DOHH2 (cell line): Measurements from ENCODE around the gene EPHA6.
A peak's percentile ranks its signal among the peaks of the same experiment; 100 is the strongest.

Source experiments
- H3F3A ChIP-seq: fragments of 200-600 bp; sonication (generic), shearing (Covaris generic); 2 replicates; pipeline ENCODE4 v1.6.0; 2016; ENCODE audit warnings: antibody characterized with exemption, mild to moderate bottlenecking; ENCODE audit not compliant: control insufficient read depth, insufficient read depth
- H3K27ac ChIP-seq: fragments of 200-600 bp; sonication (generic); 2 replicates; pipeline ENCODE4 v1.5.1; 2014; ENCODE audit warnings: low read depth, mild to moderate bottlenecking, low read length, moderate library complexity
- H3K27me3 ChIP-seq: fragments of 200-600 bp; sonication (generic); 2 replicates; pipeline ENCODE4 v1.6.1; 2014; ENCODE audit warnings: mild to moderate bottlenecking, low read length, mixed read lengths; ENCODE audit not compliant: control insufficient read depth
- H3K36me3 ChIP-seq: fragments of 200-600 bp; sonication (generic); 2 replicates; pipeline ENCODE4 v1.6.1; 2014; ENCODE audit warnings: mild to moderate bottlenecking, low read length, moderate library complexity, mixed read lengths; ENCODE audit not compliant: control insufficient read depth
- H3K4me1 ChIP-seq: fragments of 200-600 bp; sonication (generic); 2 replicates; pipeline ENCODE4 v1.6.1; 2014; ENCODE audit warnings: mild to moderate bottlenecking, low read length, mixed read lengths; ENCODE audit not compliant: control insufficient read depth
- H3K4me2 ChIP-seq: fragments of 200-600 bp; sonication (generic); 2 replicates; pipeline ENCODE4 v1.6.0; 2014; ENCODE audit warnings: mild to moderate bottlenecking, low read length, moderate library complexity
- H3K4me3 ChIP-seq: fragments of 200-600 bp; sonication (generic); 2 replicates; pipeline ENCODE4 v1.5.1; 2014; ENCODE audit warnings: mild to moderate bottlenecking, low read length, mixed read lengths
- H3K79me2 ChIP-seq: fragments of 200-600 bp; sonication (generic); 2 replicates; pipeline ENCODE4 v1.6.1; 2014; ENCODE audit warnings: mild to moderate bottlenecking, low read length, mixed read lengths; ENCODE audit not compliant: control insufficient read depth
- H3K9me2 ChIP-seq: fragments of 200-600 bp; sonication (generic); replicated peaks from 2 replicates; pipeline ENCODE4 v1.6.1; 2014; ENCODE audit warnings: mild to moderate bottlenecking, low read length, mixed read lengths; ENCODE audit not compliant: control insufficient read depth
- H3K9me3 ChIP-seq: fragments of 200-600 bp; sonication (generic); 2 replicates; pipeline ENCODE4 v1.6.1; 2014; ENCODE audit warnings: antibody characterized with exemption, low read length, mixed read lengths; ENCODE audit not compliant: control insufficient read depth, insufficient read depth
- H4K20me1 ChIP-seq: fragments of 200-600 bp; sonication (generic); 2 replicates; pipeline ENCODE4 v1.6.0; 2014; ENCODE audit warnings: low read depth, mild to moderate bottlenecking, antibody characterized with exemption, low read length, moderate library complexity; ENCODE audit not compliant: control insufficient read depth, insufficient read depth
- EZH2phosphoT487 ChIP-seq: fragments of 200-600 bp; sonication (generic); IDR thresholded peaks from 2 replicates; pipeline ENCODE4 v1.6.1; 2017; ENCODE audit warnings: borderline replicate concordance, mild to moderate bottlenecking, antibody characterized with exemption, low read length, moderate library complexity, mixed read lengths
- TF ChIP-seq, protein P1 (sequence below): fragments of 200-600 bp; sonication (generic); IDR thresholded peaks from one replicate; pipeline ENCODE4 v1.5.1; 2014; ENCODE audit warnings: antibody characterized with exemption, mild to moderate bottlenecking, low read depth, low read length; ENCODE audit not compliant: poor library complexity, severe bottlenecking

EPHA6 gene

DNA sequence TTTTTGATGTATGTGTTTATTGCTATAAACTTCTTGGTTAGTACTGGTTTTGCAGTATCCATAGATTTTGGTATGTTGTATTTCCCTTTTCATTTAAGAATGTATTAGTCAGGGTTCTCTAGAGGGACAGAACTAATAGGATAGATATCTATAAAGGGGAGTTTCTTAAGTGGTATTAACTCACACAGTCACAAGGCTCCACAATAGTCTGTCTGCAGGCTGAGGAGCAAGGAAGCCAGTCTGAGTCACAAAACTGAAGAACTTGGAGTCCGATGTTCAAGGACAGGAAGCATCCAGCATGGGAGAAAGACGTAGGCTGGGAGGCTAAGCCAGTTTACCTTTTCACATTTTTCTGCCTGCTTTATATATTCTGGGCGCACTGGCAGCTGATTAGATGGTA is 958.5 kb downstream of the EPHA6 start:
- Histone ChIP-seq H3K9me2 (no peaks in the 10 kb centered on the region), H3K4me3 (no peak overlapping the region), H3K9me3 (no peaks in the 10 kb centered on the region), H3K4me1 (no peaks in the 10 kb centered on the region), H3F3A (no peaks in the 10 kb centered on the region), H3K36me3 (peaks cover 17% of the 10 kb centered on the region), H3K4me2 (no peak overlapping the region), H3K27ac (no peak overlapping the region), H3K79me2 (no peaks in the 10 kb centered on the region), H4K20me1 (no peaks in the 10 kb centered on the region), H3K27me3 (no peaks in the 10 kb centered on the region)
- no peak for TF ChIP-seq EZH2phosphoT487
- TF ChIP-seq, protein P1, sequence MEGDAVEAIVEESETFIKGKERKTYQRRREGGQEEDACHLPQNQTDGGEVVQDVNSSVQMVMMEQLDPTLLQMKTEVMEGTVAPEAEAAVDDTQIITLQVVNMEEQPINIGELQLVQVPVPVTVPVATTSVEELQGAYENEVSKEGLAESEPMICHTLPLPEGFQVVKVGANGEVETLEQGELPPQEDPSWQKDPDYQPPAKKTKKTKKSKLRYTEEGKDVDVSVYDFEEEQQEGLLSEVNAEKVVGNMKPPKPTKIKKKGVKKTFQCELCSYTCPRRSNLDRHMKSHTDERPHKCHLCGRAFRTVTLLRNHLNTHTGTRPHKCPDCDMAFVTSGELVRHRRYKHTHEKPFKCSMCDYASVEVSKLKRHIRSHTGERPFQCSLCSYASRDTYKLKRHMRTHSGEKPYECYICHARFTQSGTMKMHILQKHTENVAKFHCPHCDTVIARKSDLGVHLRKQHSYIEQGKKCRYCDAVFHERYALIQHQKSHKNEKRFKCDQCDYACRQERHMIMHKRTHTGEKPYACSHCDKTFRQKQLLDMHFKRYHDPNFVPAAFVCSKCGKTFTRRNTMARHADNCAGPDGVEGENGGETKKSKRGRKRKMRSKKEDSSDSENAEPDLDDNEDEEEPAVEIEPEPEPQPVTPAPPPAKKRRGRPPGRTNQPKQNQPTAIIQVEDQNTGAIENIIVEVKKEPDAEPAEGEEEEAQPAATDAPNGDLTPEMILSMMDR, result no peak

DNA sequence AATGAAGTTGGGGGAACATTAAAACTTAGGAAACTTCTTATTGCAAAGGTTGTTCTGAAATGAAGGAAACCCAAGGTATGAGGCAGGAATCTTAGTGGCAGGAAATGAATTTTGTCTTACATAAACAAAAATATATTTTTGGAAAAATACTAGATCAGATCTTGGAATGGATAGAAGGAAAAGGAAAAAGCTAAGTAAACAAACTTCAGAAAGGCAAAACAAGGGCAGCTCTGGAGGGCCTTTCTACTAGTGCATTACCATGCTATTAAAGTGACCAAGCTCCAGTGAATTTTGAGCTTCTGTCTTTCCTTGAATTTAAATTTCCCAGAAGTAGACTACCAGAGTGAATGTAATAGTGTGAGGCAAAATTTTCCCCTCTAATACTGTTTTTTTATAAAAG is 963.8 kb downstream of the EPHA6 start:
- no peaks in the 10 kb centered on the region for H3F3A ChIP-seq
- H3K4me2 ChIP-seq, result no peak overlapping the region
- H3K9me3 ChIP-seq, result no peaks in the 10 kb centered on the region
- H3K79me2 ChIP-seq, result no peaks in the 10 kb centered on the region
- no peaks in the 10 kb centered on the region for H3K4me1 ChIP-seq
- H3K27ac ChIP-seq, result no peak overlapping the region
- H3K4me3 ChIP-seq, result no peak overlapping the region
- no peaks in the 10 kb centered on the region for H4K20me1 ChIP-seq
- no peaks in the 10 kb centered on the region for H3K27me3 ChIP-seq
- H3K36me3 ChIP-seq, result no peaks in the 10 kb centered on the region; the same call in 1 of the 2 replicates
- no peaks in the 10 kb centered on the region for H3K9me2 ChIP-seq
- TF ChIP-seq EZH2phosphoT487, result no peak

DNA sequence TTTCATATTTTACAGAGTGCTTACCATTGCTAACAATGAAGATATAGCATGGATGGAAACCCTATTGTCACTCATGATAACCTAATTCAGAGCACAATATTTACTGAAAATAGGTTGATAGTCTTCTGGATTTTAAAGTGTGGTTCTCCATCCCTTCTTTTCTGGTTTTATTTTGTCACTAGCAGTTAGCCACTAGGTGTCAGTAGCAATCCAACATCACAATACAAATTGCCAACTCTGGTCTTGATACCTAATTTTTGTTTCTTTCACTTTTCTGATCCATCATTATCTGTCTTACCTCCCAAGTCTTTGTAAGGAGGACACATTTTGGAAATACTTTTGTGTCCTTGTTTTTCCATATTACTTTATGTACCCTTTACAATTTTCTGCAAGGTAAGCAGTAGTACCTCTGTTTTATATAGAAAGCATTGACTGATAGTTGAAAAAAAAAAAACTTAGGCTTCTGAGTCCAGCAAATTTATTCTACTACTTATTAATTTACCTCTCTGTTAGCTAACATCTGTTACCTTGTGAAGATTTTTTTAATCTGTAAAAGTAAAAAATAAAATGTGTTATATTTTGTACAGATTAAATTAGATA is 979.1 kb downstream of the EPHA6 start:
- Histone ChIP-seq H3K79me2 (no peaks in the 10 kb centered on the region), H3K9me3 (no peaks in the 10 kb centered on the region), H3K27me3 (no peaks in the 10 kb centered on the region), H3F3A (no peaks in the 10 kb centered on the region), H4K20me1 (no peaks in the 10 kb centered on the region), H3K4me2 (no peak overlapping the region), H3K4me1 (no peaks in the 10 kb centered on the region), H3K9me2 (no peaks in the 10 kb centered on the region), H3K27ac (no peak overlapping the region), H3K4me3 (no peak overlapping the region), H3K36me3 (no peaks in the 10 kb centered on the region)
- TF ChIP-seq, protein P1, result peak; percentile 72
- no peak for TF ChIP-seq EZH2phosphoT487

DNA sequence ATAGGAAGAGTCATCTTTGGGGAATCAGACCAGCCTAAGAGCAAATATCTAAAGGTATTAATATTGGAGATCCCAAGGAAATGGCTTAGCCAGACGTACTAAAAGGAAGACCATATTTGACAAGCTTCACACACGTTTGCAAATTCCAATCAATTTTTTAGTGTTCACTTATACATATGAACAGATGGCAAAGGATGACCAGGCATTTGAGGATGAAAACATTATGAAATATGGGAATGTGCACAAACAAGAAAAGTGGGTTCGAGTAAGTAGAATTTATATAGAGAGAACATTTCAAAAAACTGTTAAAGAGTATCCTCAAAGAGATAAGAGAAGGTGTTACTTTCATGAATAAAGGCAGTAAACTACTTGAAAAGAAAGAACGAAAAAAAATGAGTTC is 981.6 kb downstream of the EPHA6 start:
- Histone ChIP-seq H3F3A (no peaks in the 10 kb centered on the region), H4K20me1 (no peaks in the 10 kb centered on the region), H3K27ac (no peak overlapping the region), H3K4me1 (no peaks in the 10 kb centered on the region), H3K9me3 (no peaks in the 10 kb centered on the region), H3K79me2 (no peaks in the 10 kb centered on the region), H3K36me3 (no peaks in the 10 kb centered on the region), H3K4me3 (no peak overlapping the region), H3K9me2 (no peaks in the 10 kb centered on the region), H3K4me2 (no peak overlapping the region), H3K27me3 (no peaks in the 10 kb centered on the region)
- TF ChIP-seq, protein P1, result no peak
- no peak for TF ChIP-seq EZH2phosphoT487
